ENCODE results near the gene MST1R. TPM values are rescaled to one million over a fixed set of nuclear protein-coding genes. Genes with fewer than 3 reads are reported as not detected.
"Not testable (repeated sequence)": the region's sequence is repeated elsewhere in the genome, so short reads cannot be mapped to it uniquely, and the experiment has no call there.

MST1R gene
- total and polyA plus RNA-seq, 2 experiments from 2014 or later = 0.32 to 0.35 TPM

- Histone ChIP-seq H3K4me1 (ENCODE audit: insufficient read depth) (peaks cover 7% of the 10 kb centered on the region; the same call in 1 of the 2 replicates), H3K4me3 (no peak overlapping the region), H3K27me3 (replicated peaks; ENCODE audit: insufficient read depth) (no peaks in the 10 kb centered on the region), H3K9me2 (ENCODE audit: insufficient read depth) (no peaks in the 10 kb centered on the region), H3K9me3 (ENCODE audit: low read depth) (no peaks in the 10 kb centered on the region), H2AFZ (no peak overlapping the region), H3K27ac (no peak overlapping the region), H3K36me3 (ENCODE audit: low read depth) (no peaks in the 10 kb centered on the region), H3K4me2 (ENCODE audit: unreplicated experiment) (no peak overlapping the region), H3K9ac (no peak overlapping the region), H3K79me2 (ENCODE audit: insufficient read depth) (no peaks in the 10 kb centered on the region), H3F3A (ENCODE audit: insufficient read depth) (0 out of 2 replicates have a peak, but pooled peaks cover 5% of the 10 kb centered on the region), H4K20me1 (ENCODE audit: insufficient read depth) (no peaks in the 10 kb centered on the region)
- in situ Hi-C loops (cut with MboI) = no loop called here
- WGBS, 2 experiments (ENCODE audit: low coverage in 1 of 2, low lambda C conversion rate in 2 of 2, missing lambda C conversion rate in 2 of 2) = 87 to 91% methylated on average over 45 to 48 of the region's 48 CpGs
- DNase-seq = no peak
- TF ChIP-seq EZH2 (IDR thresholded peaks at IDR 0.05; ENCODE audit: insufficient read depth, poor library complexity, severe bottlenecking) = no peak
- no peak for TF ChIP-seq EZH2phosphoT487 (IDR thresholded peaks at IDR 0.05; ENCODE audit: insufficient read depth, low read depth)
These were observed 6.9 kb upstream of the MST1R start for GRCh38 chr3:49910409-49911123.

- no peaks in the 10 kb centered on the region for H3K36me3 ChIP-seq (ENCODE audit: low read depth)
- H3K79me2 ChIP-seq (ENCODE audit: insufficient read depth) = no peaks in the 10 kb centered on the region
- H4K20me1 ChIP-seq (ENCODE audit: insufficient read depth) = no peaks in the 10 kb centered on the region
- in situ Hi-C loops (cut with MboI) = no loop called here
- H3K4me1 ChIP-seq (ENCODE audit: insufficient read depth) = peaks cover 7% of the 10 kb centered on the region; the same call in 1 of the 2 replicates
- 0 out of 2 replicates have a peak, but pooled peaks cover 5% of the 10 kb centered on the region for H3F3A ChIP-seq (ENCODE audit: insufficient read depth)
- 87 to 89% methylated on average over 14 of the region's 14 CpGs for WGBS, 2 experiments (ENCODE audit: low coverage in 1 of 2, low lambda C conversion rate in 2 of 2, missing lambda C conversion rate in 2 of 2)
- H3K4me2 ChIP-seq (ENCODE audit: unreplicated experiment) = no peak overlapping the region
- no peaks in the 10 kb centered on the region for H3K9me2 ChIP-seq (ENCODE audit: insufficient read depth)
- no peaks in the 10 kb centered on the region for H3K27me3 ChIP-seq (replicated peaks; ENCODE audit: insufficient read depth)
- H3K9ac ChIP-seq = no peak overlapping the region
- H3K27ac ChIP-seq = no peak overlapping the region
- TF ChIP-seq EZH2 (IDR thresholded peaks at IDR 0.05; ENCODE audit: insufficient read depth, poor library complexity, severe bottlenecking) (no peak), EZH2phosphoT487 (IDR thresholded peaks at IDR 0.05; ENCODE audit: insufficient read depth, low read depth) (no peak)
- H3K4me3 ChIP-seq = no peak overlapping the region
- H2AFZ ChIP-seq = no peak overlapping the region
- no peaks in the 10 kb centered on the region for H3K9me3 ChIP-seq (ENCODE audit: low read depth)
- DNase-seq = no peak
These were observed 4.9 kb upstream of the MST1R start for GRCh38 chr3:49908373-49909199.

- no peak overlapping the region for H3K27ac ChIP-seq
- H3K79me2 ChIP-seq (ENCODE audit: insufficient read depth) = no peaks in the 10 kb centered on the region
- H3K36me3 ChIP-seq (ENCODE audit: low read depth) = no peaks in the 10 kb centered on the region
- DNase-seq = peak; percentile 67
- WGBS, 2 experiments (ENCODE audit: low coverage in 1 of 2, low lambda C conversion rate in 2 of 2, missing lambda C conversion rate in 2 of 2) = 17 to 18% methylated on average over 15 of the region's 15 CpGs
- H3K4me1 ChIP-seq (ENCODE audit: insufficient read depth) = peaks cover 11% of the 10 kb centered on the region
- H4K20me1 ChIP-seq (ENCODE audit: insufficient read depth) = no peaks in the 10 kb centered on the region
- H2AFZ ChIP-seq = peak overlapping the region; percentile 72
- TF ChIP-seq EZH2 (IDR thresholded peaks at IDR 0.05; ENCODE audit: insufficient read depth, poor library complexity, severe bottlenecking) (no peak), EZH2phosphoT487 (IDR thresholded peaks at IDR 0.05; ENCODE audit: insufficient read depth, low read depth) (no peak)
- no peaks in the 10 kb centered on the region for H3K9me2 ChIP-seq (ENCODE audit: insufficient read depth)
- H3K4me2 ChIP-seq (ENCODE audit: unreplicated experiment) = peak overlapping the region; percentile 84
- no peaks in the 10 kb centered on the region for H3K27me3 ChIP-seq (replicated peaks; ENCODE audit: insufficient read depth)
- peak overlapping the region; percentile 61 for H3K4me3 ChIP-seq
- H3F3A ChIP-seq (ENCODE audit: insufficient read depth) = 0 out of 2 replicates have a peak, but pooled peaks cover 5% of the 10 kb centered on the region
- peak overlapping the region; percentile 40 for H3K9ac ChIP-seq
- no peaks in the 10 kb centered on the region for H3K9me3 ChIP-seq (ENCODE audit: low read depth)
- in situ Hi-C loops (cut with MboI) = no loop called here
These were observed 2.5 kb upstream of the MST1R start for GRCh38 chr3:49906073-49906743.

GRCh38 chr3:49904448-49904847 lies 775 bp upstream of the MST1R start:
- H3K4me2 ChIP-seq (ENCODE audit: unreplicated experiment); H3K79me2 ChIP-seq (ENCODE audit: insufficient read depth); H3F3A ChIP-seq (ENCODE audit: insufficient read depth); H2AFZ ChIP-seq; H3K9ac ChIP-seq; in situ Hi-C loops (cut with MboI); H3K9me3 ChIP-seq (ENCODE audit: low read depth); H3K27ac ChIP-seq; H3K9me2 ChIP-seq (ENCODE audit: insufficient read depth); H3K27me3 ChIP-seq (replicated peaks; ENCODE audit: insufficient read depth); H3K36me3 ChIP-seq (ENCODE audit: low read depth); H3K4me3 ChIP-seq; DNase-seq; H4K20me1 ChIP-seq (ENCODE audit: insufficient read depth): not testable (repeated sequence)
- 97 to 100% methylated on average over 13 of the region's 13 CpGs for WGBS, 2 experiments (ENCODE audit: low coverage in 1 of 2, low lambda C conversion rate in 2 of 2, missing lambda C conversion rate in 2 of 2)
- peaks cover 20% of the 10 kb centered on the region for H3K4me1 ChIP-seq (ENCODE audit: insufficient read depth)
